CD4-positive, alpha-beta T cell treated with Interleukin-12 subunit alpha and Interleukin-12 subunit beta, for 1 hour (primary cell): Measurements from ENCODE around the gene SLC29A2.
A peak's percentile ranks its signal among the peaks of the same experiment; 100 is the strongest.

Source experiments
- DNase-seq: peaks from one replicate; pipeline ENCODE4 v3.0.0-alpha.2; 2020

The SLC29A2 gene

DNA sequence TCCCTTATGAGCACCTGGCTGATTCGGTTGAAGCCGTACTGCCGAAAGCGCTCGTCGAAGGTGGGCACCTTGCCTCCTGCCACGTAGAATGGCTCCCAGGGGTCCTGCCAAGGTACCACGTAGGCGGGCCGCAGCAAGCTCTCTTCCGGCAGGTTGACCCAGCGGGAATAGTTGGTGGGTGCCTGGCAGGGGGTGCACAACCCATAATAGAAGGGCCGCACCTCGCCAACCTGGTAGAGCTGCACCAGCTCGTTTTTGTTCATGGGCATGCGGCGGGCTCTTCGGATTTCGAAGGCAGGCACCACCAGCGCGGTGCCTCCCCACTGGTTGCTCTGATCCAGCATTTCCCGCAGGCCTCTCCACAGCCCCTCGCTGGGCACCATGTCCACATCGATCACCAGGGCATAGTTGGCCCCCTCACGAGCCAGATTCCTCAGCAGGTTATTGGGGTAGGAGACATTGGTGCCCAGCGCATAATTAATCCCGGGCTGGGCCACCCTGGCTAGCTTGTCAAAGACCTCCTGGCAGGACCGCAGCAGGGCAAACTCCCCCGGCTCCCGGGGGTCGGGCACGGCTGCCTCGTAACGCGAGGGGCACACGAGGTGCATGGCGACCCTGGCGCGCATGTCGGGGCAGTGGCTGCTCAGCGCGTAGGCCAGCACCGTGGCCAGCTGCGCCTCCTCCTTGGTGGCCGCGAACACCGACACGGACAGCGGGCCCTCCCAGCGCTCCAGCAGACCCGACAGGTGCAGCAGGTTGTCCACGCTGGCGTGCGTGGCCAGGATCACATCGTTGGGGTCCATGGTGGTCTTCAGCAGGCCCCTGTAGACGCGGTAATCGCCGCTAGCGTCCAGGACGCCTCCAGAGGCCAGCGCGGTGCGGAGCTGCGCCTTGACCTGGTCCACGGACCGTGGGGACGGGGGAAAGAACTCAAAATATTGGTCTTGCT, 24.8 kb downstream of the SLC29A2 start:
- no peak for DNase-seq

DNA sequence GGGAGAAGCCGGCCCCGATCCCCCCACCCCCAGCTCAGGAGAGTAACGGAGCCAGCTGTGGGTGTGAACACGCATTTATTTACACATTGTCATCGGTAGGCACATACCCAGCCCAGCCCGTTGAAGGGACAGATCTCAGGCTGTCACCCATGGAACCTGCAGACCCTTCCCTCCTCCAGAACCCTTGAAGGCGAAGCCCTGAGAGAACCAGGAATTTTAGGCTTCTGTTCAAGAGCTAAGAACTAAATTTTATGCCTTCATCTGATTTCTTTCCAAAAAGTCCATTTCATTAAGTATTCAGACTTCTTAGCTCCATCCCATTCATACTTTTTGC, 26.3 kb downstream of the SLC29A2 start:
- no peak for DNase-seq

DNA sequence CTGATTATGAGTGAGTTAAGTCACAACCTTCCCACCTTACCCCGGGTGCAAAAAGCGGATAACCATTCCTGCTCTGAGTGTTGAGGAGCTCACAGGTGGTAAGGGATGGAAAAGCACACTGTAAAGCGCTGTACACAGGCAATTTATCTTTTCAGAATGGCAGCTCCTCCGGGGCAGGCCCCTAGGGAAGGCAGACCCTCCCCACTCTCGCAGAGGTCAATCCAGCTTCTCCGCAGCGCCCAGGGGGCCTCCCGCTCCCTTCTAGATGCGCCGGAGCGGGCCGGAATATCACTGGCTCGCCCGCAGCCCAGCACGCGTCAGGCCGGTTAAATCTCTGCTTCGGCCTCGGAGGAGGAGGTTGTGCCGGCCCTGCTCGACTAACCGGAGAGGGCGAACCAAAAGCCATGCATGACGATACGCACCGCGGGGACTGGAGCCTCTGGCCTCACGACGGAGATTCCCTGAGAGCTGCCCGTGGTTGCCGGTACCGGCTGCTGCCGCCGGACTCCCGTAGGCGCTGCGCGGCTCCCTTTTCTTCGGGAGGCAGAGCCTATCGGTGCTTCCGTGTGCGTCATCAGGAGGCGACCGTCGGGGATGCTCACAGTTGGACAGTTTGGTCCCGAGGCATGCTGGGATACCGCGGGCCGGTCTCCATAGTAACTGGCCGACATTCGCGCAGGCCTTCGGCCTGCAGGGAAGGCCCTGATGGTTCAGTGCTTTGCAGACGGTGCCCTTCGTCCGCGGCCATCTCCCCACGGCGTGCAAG, 26.8 kb downstream of the SLC29A2 start, which contains the start of gene BRMS1:
BRMS1 (minus strand) TSS at position 555 of the 766 bp plus-strand sequence. CDS start 2,870 bp downstream, outside the sequence.
- peak; percentile 96 for DNase-seq

DNA sequence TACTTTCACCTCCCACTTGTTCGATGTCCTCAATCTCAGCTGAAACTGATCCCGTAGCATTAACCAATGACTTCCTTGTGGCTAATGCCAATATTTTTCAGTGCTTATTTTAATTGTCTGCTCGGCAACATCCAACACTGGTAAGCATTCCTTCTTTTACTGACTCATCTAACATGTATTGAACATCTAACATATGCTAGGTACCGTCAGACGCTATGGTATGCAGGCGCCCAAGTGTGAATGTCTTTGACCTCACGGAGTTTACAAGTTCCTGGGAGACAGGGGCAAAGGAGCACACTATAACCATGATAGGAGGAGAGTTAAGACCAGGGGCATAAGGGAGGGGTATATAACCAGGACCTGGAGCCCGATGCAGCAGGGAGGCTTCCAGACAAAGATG, 28.4 kb downstream of the SLC29A2 start:
- DNase-seq = no peak

DNA sequence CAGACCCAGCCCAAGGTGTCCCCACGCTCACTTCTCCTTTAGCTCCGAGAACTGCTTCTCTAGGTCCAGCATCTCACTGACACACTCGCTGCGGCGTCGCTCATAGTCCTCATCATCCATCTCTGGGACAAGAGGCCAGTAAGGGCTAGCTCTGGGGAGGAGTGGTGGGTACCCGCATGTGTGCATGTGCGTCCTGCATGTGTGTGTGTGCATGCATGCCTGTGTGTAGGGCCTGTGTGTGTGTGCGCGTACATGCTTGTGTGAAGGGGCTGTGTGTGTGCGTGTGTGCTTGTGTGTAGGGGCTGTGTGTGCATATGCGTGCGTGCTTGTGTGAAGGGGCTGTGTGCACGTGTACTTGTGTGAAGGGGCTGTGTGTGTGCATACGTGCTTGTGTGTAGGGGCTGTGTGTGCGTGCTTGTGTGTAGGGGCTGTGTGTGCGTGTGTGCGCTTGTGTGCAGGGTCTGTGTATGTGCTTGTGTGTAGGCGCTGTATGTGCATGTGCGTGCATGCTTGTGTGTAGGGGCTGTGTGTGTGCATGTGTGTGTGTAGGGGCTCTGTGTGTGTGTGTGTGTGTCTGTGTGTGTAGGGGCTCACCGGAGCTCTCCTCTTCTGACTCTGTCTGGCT, 29.9 kb downstream of the SLC29A2 start:
- DNase-seq = no peak

DNA sequence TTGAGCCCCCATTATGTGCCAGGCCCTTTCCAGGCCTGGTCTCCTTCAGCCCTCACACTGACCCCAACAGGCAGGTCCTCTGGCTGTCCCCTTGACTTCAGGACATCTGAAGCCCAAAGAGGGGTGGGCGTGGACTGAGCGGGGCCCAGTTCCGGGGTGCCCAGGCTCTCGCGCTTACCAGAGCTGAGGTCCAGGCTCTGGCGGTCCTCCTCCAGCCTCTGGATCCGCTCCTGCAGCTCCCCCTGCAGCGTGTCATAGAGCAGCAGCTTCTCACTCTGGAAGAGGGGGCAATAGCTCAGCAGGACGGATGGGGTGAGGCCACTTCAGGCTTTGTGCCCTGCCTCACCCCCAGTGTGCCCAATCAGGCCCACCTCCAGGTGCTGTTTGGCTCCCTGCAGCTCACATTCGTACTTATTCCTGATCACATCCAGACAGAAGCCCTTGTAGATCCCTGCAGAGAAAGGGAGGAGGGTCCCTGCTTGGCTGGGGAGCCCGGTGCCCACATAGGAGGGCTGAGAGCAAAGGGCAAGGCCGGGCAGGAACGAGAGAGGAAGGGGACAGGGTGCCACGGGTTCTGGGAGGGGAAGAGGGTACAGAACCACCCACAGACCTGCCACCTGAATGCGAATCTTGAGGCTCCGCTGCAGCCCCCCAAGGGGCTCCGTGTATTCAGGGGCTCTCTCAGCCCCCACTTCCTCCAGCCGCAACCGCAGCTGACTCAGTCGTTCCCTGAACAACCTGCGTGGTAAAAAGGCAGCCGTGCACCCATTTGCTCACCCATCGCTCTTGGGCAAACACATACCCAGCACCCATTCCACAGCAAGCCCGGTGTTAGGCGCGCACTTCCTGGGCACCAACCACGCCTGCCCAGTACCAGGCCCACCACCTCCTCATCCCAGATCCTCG, 30.7 kb downstream of the SLC29A2 start:
- no peak for DNase-seq

DNA sequence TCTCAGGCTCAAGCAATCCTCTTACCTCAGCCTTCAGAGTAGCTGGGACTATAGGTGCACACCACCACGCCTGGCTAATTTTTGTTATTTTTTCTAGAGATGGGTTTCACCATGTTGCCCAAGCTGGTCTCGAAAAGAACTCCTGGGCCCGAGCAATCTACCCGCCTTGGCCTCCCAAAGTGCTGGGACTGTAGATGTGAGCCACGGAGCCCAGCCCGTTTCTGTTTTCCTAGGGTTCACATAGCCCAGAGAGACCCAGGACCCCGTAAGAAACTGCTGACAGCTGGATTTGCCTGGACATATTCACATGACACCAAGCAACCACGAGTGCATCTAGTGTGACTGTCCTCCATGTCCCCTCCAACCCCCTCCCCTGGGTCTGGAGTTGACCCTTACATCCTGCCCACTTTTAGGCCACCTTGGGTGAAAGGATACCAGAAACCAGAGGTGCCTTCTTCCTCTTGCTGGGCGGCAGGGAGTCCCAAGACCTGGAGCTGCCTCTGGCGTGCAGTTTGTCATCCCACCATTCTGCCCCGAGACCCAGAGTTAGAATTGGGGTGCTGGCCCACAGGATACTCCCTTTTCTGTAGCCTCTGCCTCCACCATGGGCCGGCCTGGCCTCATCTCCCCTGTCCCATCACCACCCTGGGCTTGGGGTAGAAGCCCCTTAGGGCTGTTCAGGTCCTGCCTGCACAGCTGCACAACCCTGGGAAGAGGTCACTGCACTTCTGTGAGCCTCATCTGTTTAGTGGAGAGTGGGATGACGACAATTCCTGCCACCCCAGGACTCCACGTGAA, 31.7 kb downstream of the SLC29A2 start:
- no peak for DNase-seq

DNA sequence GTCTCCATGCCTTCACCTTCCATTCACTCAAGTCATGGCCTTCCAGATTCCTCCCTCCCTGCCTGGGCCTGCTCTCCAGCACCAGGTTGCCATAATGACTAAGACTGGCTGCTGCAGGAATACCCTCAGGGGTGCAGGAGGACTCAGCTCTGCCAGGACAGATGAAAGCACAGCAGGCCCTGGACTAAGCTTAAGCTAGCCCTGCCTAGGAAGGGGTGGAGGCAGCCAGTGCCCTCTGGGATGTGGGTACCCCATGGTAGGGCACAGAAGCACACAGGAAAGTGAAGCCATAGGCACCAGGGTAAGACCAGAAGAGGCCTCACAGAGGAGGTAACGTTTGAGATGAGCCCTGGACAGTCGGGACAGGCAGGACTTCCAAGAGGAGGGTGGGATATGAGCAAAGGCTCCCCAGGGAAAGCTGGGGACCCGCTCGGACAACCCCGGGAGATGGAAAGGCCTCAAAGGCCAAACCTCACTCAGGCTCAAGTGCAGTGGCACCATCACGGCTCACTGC, 32.3 kb downstream of the SLC29A2 start:
- DNase-seq = no peak

DNA sequence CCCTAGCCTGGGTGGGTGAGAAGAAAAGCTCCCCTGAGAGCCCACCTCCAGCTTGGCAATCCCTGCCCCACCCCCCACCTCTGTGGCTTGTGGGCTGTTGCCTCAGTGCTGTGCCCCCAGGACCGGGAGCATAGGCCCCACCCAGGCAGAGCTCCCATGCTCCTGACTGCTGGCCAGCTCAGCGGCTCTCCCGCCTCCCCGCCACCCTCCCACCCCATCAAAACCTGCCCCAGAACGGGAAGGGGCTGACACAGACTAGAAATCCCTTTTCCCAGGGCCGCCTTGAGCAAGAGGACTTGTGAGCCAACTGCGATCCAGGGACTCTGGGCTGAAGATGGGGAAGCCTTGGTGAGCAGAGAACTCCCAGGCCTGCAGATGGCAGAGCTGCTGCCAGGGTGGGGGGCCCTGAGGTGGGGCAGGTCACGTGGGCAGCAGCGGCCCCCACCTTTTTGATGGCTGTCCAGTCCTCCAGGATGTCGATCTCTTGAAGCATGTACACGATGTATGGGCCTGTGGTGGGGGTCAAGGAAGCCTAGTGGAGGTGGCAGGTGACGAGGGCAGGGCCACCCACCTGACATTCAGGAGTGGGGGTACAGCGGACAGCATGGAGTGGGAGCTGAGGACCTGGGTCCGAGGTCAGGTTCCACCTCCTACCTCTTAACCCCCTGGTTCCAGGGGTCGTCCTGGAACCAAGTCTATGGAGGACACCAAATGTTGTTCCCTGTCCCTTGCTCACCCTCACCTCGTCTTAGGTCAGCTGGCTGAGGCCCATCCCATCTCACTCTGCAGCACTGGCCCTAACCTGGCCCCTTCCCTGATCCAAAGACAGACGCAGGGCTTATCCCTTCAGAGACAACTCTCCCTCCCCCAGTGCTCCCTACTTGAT, 33.0 kb downstream of the SLC29A2 start:
- no peak for DNase-seq

DNA sequence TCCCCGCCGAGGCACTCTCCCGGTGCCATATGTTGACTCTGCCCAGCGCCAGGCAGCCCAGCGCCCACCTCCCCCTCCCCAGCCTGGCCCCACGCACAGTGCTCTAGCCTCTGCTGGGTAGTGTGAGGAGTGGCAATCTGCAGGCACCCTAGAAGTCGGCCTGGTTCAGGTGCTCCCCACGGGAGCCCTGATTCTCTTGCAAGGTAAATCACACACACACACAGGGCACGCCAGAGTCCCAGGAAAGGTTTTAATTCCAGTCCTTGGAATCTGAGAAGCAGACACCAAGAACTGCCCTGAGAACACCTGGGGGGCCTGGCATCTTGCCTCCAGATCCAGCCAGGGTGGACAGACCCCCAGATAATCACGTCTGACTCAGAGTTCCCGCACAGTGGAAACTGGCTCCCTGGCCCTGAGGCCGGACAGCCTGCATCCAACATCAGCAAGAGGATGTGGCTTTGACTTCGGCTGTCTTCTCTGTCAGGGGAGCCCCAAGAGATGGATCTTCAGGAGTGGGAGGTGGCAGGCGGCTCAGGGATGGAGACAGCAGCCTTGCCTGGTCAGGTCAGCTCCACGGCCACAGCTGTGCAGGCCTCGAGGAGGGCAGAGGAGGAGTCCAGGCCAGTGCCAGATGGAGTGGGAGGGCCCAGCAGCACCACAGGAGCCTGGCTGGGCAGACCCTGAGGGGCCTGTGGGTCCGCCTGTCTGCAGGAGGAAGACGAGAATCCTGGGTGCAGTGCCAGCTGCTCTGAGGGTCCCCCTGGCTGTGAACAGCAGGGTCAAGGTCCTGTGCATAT, 34.3 kb downstream of the SLC29A2 start:
- DNase-seq = no peak

DNA sequence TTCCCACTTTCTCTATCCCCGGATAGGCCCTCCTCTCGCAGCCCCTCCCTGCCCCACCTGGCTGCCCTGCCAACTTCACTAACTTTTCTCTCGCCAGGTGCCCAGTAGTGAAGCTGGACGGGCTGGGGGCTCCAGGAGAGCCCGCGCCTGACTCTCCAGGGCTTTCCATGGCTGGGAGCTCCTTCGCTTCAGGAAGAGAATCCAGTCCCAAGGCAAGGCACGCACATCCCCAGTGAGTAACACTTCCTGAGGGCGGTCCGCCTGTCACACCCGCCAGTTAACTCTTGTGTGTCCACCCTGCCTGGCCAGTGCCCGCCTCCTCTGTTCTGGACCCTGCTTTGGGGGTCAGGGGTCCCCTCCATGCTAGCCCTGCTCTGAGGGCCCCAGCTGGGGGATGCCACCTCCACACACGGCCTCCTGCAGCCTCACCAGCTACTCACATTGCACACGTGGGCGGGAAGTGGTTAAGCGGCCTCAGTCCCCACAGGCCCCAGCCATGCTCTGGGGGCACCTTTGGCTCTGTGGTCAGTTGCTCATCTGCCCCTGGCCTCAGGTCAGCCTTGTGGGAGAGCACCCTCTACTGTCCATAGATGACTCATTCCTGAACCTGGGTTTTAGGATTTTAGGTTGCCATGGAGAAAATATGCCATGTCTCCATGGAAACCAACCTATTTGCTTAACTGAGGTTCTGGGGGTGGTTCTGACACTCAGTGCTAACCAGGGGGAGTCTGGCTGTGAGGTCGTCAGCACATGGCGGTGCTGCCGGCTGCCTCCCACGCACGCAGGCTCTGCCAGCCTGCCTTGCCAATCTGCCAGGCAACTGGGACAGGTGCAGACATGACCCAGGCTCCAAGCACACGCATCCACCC, 35.1 kb downstream of the SLC29A2 start, which contains the start of gene RIN1:
RIN1 (minus strand) TSS at position 201 of the 869 bp plus-strand sequence; CDS start at position 169, 32 bp downstream.
- peak; percentile 54 for DNase-seq

DNA sequence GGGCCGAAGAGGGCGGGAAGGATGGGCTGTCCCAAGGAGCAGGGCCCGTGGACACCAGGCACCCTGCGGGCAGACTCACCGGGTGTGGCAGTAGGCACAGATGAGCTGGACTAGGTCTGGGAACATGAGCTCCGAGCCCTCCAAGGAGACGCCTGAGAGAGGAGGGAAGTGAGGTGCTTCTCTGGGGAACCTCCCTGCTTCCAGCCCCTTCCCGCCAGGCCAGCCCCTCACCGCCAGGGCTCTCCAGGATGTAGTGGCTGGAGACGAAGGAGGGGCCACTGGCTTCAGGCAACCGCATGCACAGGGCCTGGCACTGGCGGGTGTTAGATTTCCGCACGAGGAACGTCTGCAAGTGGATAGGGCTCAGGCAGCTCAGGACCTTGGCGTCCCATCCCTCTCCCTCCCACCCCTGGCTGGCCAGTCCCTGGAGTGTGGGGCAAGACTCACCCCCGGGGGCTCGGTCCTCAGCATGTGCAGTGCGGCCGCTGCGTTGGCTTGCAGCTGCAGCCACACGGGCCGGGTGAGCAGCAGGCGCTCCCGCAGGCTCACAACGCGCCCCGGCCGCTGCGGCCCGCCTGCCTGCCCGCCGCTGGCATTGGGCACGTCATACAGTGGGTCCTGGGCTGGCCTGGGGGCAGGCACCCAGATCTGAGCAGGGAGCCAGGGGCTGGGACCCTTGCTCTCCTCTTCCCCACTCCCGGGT, 35.9 kb downstream of the SLC29A2 start:
- DNase-seq = no peak

DNA sequence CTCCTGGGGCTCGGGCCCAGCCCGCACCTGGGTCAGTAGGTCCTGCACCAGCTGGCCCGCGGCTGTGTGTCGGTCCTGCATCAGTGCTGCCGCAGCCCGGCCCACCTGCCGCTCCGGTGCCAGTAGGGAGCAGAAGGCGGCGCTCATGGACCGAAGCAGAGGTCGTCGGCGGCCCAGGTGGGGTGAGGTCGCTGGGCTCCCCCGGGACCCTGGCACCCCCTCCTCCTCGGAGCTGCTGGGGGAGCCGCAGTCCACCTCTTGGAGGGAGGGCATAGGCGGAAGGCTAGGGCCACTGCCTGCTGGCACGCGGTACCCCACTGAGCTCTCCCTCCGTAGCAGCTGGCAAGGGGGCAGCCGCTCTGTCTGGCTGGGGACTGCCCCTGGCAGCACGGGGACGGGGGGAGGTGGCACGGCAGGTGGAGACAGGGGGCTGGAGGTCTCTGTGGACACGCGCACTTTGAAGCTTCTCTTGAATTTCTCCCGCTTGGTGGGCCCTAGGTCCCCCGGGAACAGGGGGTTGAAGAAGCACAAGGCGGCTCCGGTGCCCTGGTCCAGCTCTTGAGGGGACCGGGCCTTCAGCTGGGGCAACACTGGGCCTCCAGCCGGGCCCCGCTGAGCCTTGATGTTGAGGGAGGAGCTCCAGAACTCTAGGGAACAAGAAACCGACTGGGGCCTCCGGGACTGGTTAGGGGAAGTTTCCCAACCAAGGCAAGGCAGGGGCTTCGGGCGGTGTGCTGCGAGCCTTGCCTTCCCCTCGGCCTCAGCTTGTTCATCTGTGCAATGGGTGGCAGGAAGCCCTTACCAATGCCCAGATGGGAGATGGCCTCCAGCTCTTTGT, 36.7 kb downstream of the SLC29A2 start:
- DNase-seq = no peak

DNA sequence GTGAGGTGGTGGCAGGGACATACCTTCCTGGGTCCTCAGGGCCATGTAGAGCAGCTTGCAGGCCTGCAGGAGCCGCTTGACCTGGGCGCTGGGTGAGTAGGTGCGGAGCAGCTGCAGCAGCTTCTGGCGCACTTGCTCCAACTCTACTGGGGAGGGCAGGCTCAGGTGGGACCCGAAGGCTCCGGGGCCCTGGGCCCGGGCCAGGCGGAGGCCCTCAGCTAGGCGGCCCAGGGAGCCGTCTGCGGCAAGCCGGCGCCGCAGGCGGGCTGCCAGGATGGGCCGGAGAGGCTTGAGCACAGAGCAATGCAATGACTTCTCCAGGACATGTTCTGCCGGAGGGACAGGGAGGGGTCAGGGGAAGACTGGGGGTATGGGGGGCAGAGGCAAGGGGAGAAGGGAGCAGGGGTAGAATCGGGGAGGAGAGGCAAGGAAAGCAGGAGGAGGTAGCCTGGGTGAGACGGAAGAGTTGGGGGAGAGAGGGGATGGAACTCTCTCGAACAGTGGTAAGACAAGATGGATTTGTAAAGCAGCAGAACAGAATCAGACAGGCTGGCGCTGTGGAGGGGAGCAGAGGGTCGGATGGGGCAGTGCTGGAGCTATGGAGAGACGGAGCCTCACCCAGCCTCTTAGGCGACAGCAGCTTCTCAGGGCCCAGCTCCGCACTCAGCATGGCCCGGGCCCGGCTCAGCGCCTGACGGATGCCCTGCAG, 37.5 kb downstream of the SLC29A2 start:
- no peak for DNase-seq

DNA sequence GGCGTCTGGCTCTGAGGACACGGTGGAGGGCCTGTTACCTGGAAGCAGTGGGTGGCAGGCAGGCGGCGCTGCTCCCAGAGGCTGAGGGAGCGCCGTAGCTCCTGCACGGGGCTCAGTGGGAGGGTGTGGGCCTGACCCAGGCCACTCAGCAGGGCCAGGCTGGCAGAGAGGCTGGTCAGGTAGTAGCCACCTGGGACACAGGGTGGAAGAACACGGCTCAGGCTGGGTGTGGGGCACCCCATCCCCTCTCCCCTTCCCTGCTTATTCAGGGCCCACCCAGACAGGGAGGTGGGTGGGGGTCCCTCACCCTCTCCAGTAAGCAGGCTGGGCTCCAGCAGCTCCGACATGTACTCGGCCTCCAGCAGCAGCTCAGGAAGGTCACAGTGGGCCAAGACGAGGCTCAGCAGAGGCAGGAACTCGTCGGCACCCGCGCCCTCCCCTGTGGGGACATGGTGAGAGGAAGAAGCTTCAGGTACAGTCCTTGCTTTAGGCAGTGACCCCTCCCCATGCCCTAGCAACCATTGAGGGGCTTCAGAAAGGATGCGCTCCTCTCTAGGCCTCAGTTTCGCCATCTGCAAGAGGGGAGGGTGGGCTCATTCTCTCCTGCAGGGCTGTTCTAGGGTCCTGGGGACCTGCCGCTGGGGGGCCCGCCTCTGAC, 38.2 kb downstream of the SLC29A2 start:
- DNase-seq = no peak
